ENCODE data around the gene VIPR2. TPM values are rescaled to one million over a fixed set of nuclear protein-coding genes. Genes with fewer than 3 reads are reported as not detected.

VIPR2 gene
- total RNA-seq, 6 experiments from 2014 or later: 0.15 to 0.51 (median 0.26) TPM; not detected in 2

GRCh38 chr7:158979635-158980351 is 164.9 kb downstream of the VIPR2 start:
- intact Hi-C loops (cut with DNase I): loop anchor here in 1 of 2 donors (10.0 kb wide), 2 partner anchors 95 to 285 kb away; no protein-coding TSS in a partner anchor
- H3K4me1 ChIP-seq: no peaks in the 10 kb centered on the region
- peaks cover 0 to 8% (median 6%) of the 10 kb centered on the region in 4 donors for H3K9me3 ChIP-seq
- no peaks in the 10 kb centered on the region for H3K36me3 ChIP-seq
- ATAC-seq (no peak), DNase-seq (no peak)
- 74% methylated on average over 12 of the region's 22 CpGs for WGBS (ENCODE audit: insufficient coverage, low coverage, low lambda C conversion rate, missing lambda C conversion rate)
- no peak overlapping the region for H3K4me3 ChIP-seq
- H3K27me3 ChIP-seq: no peaks in the 10 kb centered on the region
- H3K27ac ChIP-seq: no peak overlapping the region
- no peak for TF ChIP-seq CTCF (IDR thresholded peaks at IDR 0.05)

- intact Hi-C loops (cut with DNase I): loop anchor here in 1 of 2 donors (10.0 kb wide), 2 partner anchors 94 to 284 kb away; no protein-coding TSS in a partner anchor
- Histone ChIP-seq H3K9me3 (peaks cover 0 to 8% (median 6%) of the 10 kb centered on the region in 4 donors), H3K27ac (no peak overlapping the region), H3K27me3 (no peaks in the 10 kb centered on the region), H3K4me3 (no peak overlapping the region), H3K36me3 (no peaks in the 10 kb centered on the region), H3K4me1 (no peaks in the 10 kb centered on the region)
- no peak for DNase-seq
- TF ChIP-seq CTCF (IDR thresholded peaks at IDR 0.05) (no peak), POLR2A (IDR thresholded peaks at IDR 0.05) (no peak)
- 95% methylated on average over 6 of the region's 18 CpGs for WGBS (ENCODE audit: insufficient coverage, low coverage, low lambda C conversion rate, missing lambda C conversion rate)
- ATAC-seq: no peak
Observed at GRCh38 chr7:158979023-158979529, 165.6 kb downstream of the VIPR2 start.
